ENCODE data around the gene GXYLT2. TPM values are rescaled to one million over a fixed set of nuclear protein-coding genes. Genes with fewer than 3 reads are reported as not detected.
"Not testable (repeated sequence)": the region's sequence is repeated elsewhere in the genome, so short reads cannot be mapped to it uniquely, and the experiment has no call there.

The GXYLT2 gene
- polyA plus RNA-seq, 3 donors: 13.9 to 19.2 (median 14.7) TPM

- DNase-seq (ENCODE audit: extremely low read depth in 1 of 11, low read depth in 9 of 11, low spot score in 4 of 11): no peak
Measured at GRCh38 chr3:72996121-72996472, 108.3 kb downstream of the GXYLT2 start.

GRCh38 chr3:72996473-72997333, 108.9 kb downstream of the GXYLT2 start, which contains the start of gene PPP4R2:
PPP4R2 (plus strand) TSS chr3:72996811; CDS start chr3:72997038, 227 bp downstream.
- DNase-seq (ENCODE audit: extremely low read depth in 1 of 11, low read depth in 9 of 11, low spot score in 4 of 11): peak; percentile 64 to 91 (median 85)

- peak in 9 of 11 donors; percentile 33 to 68 (median 44) for DNase-seq (ENCODE audit: extremely low read depth in 1 of 11, low read depth in 9 of 11, low spot score in 4 of 11)
Measured at GRCh38 chr3:72997421-72997961, 109.6 kb downstream of the GXYLT2 start.

- DNase-seq (ENCODE audit: extremely low read depth in 1 of 11, low read depth in 9 of 11, low spot score in 4 of 11): peak in 1 of 11 donors; percentile 15
Measured at GRCh38 chr3:72998466-72998865, 110.6 kb downstream of the GXYLT2 start.

GRCh38 chr3:72999951-73000350, 112.1 kb downstream of the GXYLT2 start:
- DNase-seq (ENCODE audit: extremely low read depth in 1 of 11, low read depth in 9 of 11, low spot score in 4 of 11): no peak

DNA sequence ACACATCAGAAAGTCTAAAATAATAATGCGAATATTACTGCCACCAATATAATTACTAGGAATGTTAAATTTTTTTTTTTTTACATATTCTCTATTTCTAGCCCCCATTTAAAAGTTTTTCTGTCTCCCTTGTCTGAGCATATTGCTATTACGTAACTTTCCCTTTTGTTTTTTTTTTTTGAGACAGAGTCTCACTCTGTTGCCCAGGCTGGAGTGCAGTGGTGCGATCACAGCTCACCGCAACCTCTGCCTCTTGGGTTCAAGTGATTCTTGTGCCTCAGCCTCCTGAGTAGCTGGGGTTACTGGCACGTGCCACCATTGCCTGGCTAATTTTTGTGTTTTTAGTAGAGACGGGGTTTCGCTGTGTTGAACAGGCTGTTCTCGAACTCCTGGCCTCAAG, 115.2 kb downstream of the GXYLT2 start:
- not testable (repeated sequence) for DNase-seq (ENCODE audit: extremely low read depth in 1 of 11, low read depth in 9 of 11, low spot score in 4 of 11)

- no peak for DNase-seq (ENCODE audit: extremely low read depth in 1 of 11, low read depth in 9 of 11, low spot score in 4 of 11)
Measured at GRCh38 chr3:73004316-73004715, 116.5 kb downstream of the GXYLT2 start.

GRCh38 chr3:73007992-73008712, 120.3 kb downstream of the GXYLT2 start:
- DNase-seq (ENCODE audit: extremely low read depth in 1 of 11, low read depth in 9 of 11, low spot score in 4 of 11): no peak

DNA sequence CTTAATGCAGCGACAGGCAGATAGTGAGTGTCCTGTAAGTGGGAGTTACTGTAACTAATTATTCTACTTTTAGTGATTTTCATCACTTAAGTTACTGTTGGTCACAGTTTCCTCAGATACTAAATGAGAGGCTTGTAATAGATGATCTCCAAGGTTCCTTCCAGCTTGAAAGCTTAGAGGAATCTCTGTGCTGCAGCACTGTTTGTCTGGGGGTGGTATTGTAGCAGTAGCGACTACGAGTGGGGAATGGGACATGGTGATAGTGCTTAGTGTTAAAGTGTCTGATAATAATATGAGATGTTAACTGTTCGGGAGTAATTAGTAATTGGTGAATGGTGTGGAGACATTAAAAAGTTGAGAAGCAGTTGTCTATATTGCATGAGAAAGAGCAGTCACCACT, 121.2 kb downstream of the GXYLT2 start:
- no peak for DNase-seq (ENCODE audit: extremely low read depth in 1 of 11, low read depth in 9 of 11, low spot score in 4 of 11)

DNA sequence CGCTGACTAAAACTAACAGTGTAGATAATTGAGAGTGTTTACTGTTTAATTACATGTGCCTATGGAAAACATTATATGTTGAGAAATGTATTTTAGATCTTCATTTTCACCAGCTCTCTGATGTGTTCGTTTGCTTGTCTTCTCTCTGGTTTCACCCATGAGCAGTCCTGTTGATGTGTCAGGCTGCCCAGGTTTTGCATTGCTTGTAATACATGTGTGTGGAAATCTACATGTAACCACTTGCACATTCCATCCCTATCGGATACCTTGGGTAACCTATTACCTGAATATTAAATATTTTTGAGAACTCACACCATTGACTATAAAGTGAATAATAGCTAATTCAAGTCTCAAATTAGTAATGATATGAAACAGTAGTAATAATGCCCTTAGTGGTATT, 121.9 kb downstream of the GXYLT2 start:
- DNase-seq (ENCODE audit: extremely low read depth in 1 of 11, low read depth in 9 of 11, low spot score in 4 of 11): no peak

DNA sequence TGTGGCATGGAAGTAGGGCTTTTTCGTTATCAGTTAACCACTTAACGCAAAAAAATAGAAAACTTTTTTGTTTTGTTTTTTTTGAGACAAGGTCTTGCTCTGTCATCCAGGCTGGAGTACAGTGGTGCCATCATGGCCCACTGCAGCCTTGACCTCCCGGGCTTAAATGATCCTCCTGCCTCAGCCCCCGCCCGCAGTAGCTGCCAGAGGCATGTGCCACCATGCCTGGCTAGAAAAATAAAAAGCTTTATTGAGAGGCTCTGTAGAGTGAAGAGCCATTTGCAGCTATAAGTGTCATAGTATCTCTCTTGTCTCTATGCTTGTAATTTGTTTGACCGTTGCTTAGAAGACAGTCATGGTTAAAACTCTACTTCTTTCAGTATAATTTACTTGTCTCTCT, 122.3 kb downstream of the GXYLT2 start:
- no peak for DNase-seq (ENCODE audit: extremely low read depth in 1 of 11, low read depth in 9 of 11, low spot score in 4 of 11)

- no peak for DNase-seq (ENCODE audit: extremely low read depth in 1 of 11, low read depth in 9 of 11, low spot score in 4 of 11)
Measured at GRCh38 chr3:73018298-73018697, 130.5 kb downstream of the GXYLT2 start.

DNA sequence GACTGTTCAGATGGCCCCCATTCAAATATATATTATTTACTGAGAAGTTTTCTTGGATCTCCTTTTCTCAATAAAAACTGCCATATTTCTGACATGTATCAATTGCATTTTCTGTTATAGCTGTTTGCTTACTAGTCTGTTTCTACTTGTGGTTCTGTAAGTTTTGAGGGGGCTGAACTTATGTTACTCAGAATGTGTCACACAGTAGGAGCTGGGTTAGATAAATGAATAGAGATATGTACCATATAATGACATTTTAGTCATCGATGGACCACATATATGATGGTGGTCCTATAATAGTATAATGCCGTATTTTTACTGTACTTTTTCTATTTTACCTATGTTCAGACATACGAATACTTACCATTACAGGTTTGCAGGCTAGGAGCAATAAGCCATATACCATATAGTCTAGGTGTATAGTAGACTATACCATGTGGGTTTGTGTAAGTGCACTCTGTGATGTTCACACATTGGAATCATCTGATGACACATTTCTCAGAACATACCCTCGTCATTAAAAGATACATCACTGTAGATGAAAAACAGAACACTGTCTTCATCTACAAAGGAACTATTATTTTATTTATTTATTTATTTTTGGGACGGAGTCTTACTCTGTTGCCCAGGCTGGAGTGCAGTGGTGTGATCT, 131.1 kb downstream of the GXYLT2 start:
- no peak for DNase-seq (ENCODE audit: extremely low read depth in 1 of 11, low read depth in 9 of 11, low spot score in 4 of 11)

- DNase-seq (ENCODE audit: extremely low read depth in 1 of 11, low read depth in 9 of 11, low spot score in 4 of 11): no peak
Measured at GRCh38 chr3:73021301-73021835, 133.5 kb downstream of the GXYLT2 start.

GRCh38 chr3:73024836-73025235, 137.0 kb downstream of the GXYLT2 start:
- no peak for DNase-seq (ENCODE audit: extremely low read depth in 1 of 11, low read depth in 9 of 11, low spot score in 4 of 11)

DNA sequence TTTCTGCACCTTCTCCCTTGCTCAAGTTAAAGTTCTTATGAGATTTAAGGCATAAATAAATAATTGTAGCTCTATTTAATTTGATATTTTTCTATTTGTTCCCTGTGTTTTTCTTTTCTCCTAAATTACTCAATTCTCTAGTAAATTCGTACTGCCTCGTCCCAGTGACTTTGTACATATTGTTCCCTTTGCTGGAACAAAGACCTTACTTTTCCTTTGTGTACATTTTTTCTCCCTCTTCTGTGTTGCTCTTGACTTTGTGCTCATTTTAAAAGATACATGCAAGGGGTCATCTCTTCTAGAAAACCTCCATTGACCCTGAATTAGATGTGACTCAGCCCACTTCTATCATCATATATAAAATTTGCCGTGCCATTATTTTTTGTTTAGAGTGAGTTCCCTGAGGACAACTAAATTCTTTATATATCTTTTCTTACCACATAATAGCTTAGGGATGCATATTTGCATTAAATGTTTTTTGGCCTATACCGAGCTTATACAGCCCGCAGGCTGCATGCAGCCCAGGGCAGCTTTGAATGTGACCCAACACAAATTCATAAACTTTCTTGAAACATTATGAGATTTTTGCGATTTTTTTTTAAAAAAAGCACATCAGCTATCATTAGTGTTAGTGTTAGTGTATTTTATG, 138.4 kb downstream of the GXYLT2 start:
- no peak for DNase-seq (ENCODE audit: extremely low read depth in 1 of 11, low read depth in 9 of 11, low spot score in 4 of 11)

Data from renal cortex interstitium (tissue), 11 donors.